ENCODE data around the gene CISH. TPM values are rescaled to one million over a fixed set of nuclear protein-coding genes. Genes with fewer than 3 reads are reported as not detected.

Gene CISH
- total and polyA plus RNA-seq, 9 of the 15 experiments (the other 6 are each of a cell fraction or from before 2014, with no cell fraction given): 1.7 to 47.7 (median 18.3) TPM

DNA sequence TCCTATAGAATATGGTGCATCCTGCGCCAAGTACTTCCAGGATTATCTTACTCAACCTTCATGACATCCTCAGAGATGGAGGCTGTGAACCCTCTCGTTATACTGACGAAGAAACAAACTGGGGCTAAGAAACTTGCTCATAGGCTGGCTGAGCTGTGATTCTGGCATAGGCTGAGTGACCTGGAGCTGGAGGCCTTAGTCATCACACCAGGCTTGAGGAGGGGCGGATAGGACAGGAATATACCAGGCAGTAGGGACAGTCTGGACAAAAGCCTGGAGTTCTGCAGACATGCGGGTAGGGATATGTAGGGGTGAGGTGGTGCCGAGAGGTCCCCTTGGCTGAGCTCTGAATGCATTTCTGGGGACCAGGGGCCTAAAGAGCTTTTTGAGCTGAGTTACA, 24.2 kb downstream of the CISH start:
- CTCF ChIA-PET (ENCODE audit: low intra/inter-chr PET ratio): no interaction called here
- intact Hi-C loops (cut with micrococcal nuclease): no loop called here
- H3K27ac ChIP-seq (ENCODE audit: extremely low read depth, low read depth, low read length): peak overlapping the region; percentile 2; the same call in 1 of the 3 replicates
- TF ChIP-seq CHD1 (IDR thresholded peaks at IDR 0.05; ENCODE audit: low read length) (no peak), GABPB2 (CRISPR knock-in tag; conservative IDR thresholded peaks at IDR 0.05) (no peak), CBX3 (IDR thresholded peaks at IDR 0.05; ENCODE audit: borderline replicate concordance in 1 of 2, low read length in 2 of 2) (no peak), NCOA1 (IDR thresholded peaks at IDR 0.05; ENCODE audit: low read depth) (no peak), LARP7 (IDR thresholded peaks at IDR 0.05) (no peak), CREB3 (tag; conservative IDR thresholded peaks at IDR 0.05; ENCODE audit: low read depth) (no peak), PURB (CRISPR knock-in tag; IDR thresholded peaks at IDR 0.05; ENCODE audit: low read depth) (no peak), ELF2 (CRISPR knock-in tag; IDR thresholded peaks at IDR 0.05) (no peak), DDX20 (tag; IDR thresholded peaks at IDR 0.05; ENCODE audit: low read depth) (no peak)
- TF ChIP-seq, protein P1, sequence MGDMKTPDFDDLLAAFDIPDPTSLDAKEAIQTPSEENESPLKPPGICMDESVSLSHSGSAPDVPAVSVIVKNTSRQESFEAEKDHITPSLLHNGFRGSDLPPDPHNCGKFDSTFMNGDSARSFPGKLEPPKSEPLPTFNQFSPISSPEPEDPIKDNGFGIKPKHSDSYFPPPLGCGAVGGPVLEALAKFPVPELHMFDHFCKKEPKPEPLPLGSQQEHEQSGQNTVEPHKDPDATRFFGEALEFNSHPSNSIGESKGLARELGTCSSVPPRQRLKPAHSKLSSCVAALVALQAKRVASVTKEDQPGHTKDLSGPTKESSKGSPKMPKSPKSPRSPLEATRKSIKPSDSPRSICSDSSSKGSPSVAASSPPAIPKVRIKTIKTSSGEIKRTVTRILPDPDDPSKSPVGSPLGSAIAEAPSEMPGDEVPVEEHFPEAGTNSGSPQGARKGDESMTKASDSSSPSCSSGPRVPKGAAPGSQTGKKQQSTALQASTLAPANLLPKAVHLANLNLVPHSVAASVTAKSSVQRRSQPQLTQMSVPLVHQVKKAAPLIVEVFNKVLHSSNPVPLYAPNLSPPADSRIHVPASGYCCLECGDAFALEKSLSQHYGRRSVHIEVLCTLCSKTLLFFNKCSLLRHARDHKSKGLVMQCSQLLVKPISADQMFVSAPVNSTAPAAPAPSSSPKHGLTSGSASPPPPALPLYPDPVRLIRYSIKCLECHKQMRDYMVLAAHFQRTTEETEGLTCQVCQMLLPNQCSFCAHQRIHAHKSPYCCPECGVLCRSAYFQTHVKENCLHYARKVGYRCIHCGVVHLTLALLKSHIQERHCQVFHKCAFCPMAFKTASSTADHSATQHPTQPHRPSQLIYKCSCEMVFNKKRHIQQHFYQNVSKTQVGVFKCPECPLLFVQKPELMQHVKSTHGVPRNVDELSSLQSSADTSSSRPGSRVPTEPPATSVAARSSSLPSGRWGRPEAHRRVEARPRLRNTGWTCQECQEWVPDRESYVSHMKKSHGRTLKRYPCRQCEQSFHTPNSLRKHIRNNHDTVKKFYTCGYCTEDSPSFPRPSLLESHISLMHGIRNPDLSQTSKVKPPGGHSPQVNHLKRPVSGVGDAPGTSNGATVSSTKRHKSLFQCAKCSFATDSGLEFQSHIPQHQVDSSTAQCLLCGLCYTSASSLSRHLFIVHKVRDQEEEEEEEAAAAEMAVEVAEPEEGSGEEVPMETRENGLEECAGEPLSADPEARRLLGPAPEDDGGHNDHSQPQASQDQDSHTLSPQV (IDR thresholded peaks at IDR 0.05): peak; percentile 16; the same call in 1 of the 2 replicates

More for the DNA sequence above, 24.2 kb downstream of the CISH start:
- FAIRE-seq (peak; percentile 15), DNase-seq (ENCODE audit: extremely low read depth in 1 of 4, low spot score in 3 of 4) (no peak), ATAC-seq (no peak)
- H2AFZ ChIP-seq (ENCODE audit: low read depth, low read length): no peak overlapping the region
- H3K4me3 ChIP-seq: no peak overlapping the region
- H3K36me3 ChIP-seq (ENCODE audit: control insufficient read depth, insufficient read depth, low read length): peaks cover 12% of the 10 kb centered on the region; the same call in 2 of the 3 replicates
- H3K9ac ChIP-seq (ENCODE audit: insufficient read depth in 1 of 2, low read depth in 2 of 2, low read length in 2 of 2): no peak overlapping the region; a peak in 1 of 4 replicates
- H3K9me1 ChIP-seq (ENCODE audit: control insufficient read depth, insufficient read depth, low read length): no peaks in the 10 kb centered on the region
- no peaks in the 10 kb centered on the region for H3K9me3 ChIP-seq (replicated peaks; ENCODE audit: control insufficient read depth, insufficient read depth, low read depth, low read length)
- no peaks in the 10 kb centered on the region for H3K27me3 ChIP-seq (ENCODE audit: control insufficient read depth in 2 of 2, insufficient read depth in 2 of 2, low read length in 2 of 2)
- in situ Hi-C loops (cut with MboI): no loop called here
- no peaks in the 10 kb centered on the region for H4K20me1 ChIP-seq (replicated peaks; ENCODE audit: control insufficient read depth, insufficient read depth, low read length)
- POLR2A ChIA-PET: interaction anchor here (0.9 to 2.3 kb wide), 4 partner anchors 10 to 31 kb away, joined by 3 to 9 read pairs (median 6); no protein-coding TSS in a partner anchor
- WGBS (ENCODE audit: insufficient coverage, low coverage, missing lambda C conversion rate): 83% methylated on average over 6 of the region's 6 CpGs
- H3K4me2 ChIP-seq (ENCODE audit: insufficient read depth, low read length): no peak overlapping the region
- BruUV-seq (replicated peaks): no TSS peak
- H3K79me2 ChIP-seq (ENCODE audit: control insufficient read depth, insufficient read depth, low read length): no peaks in the 10 kb centered on the region
- H3K4me1 ChIP-seq (replicated peaks in 1 of 2; ENCODE audit: control insufficient read depth in 2 of 2, insufficient read depth in 2 of 2, low read length in 2 of 2): peaks cover 42 to 45% of the 10 kb centered on the region in 2 experiments

All from K562 (cell line).